H1 (cell line): Measurements from ENCODE around the gene TRPM1. TPM values are rescaled to one million over a fixed set of nuclear protein-coding genes. Genes with fewer than 3 reads are reported as not detected.
A peak's percentile ranks its signal among the peaks of the same experiment; 100 is the strongest.

Experiments used
- CTCF ChIA-PET: fragments of 300-600 bp; sonication (Branson Sonifier 250); formaldehyde crosslinking; loops from one replicate; lab custom pipeline; 2021; ENCODE audit not compliant: partially characterized antibody; lab: Charles Lee
- POLR2A ChIA-PET: fragments of 300-600 bp; sonication (Branson Sonifier 250); formaldehyde crosslinking; loops from one replicate; lab custom pipeline; 2021; ENCODE audit warnings: inconsistent platforms; ENCODE audit not compliant: partially characterized antibody; lab: Charles Lee
- DNase-seq, 2 experiments: peaks; one replicate each; pipeline versions ENCODE4 v3.0.0 to v3.0.0-alpha.2; 2010 to 2022; ENCODE audit warnings: low spot score in 2 of 2, low read depth in 1 of 2, mixed read lengths in 1 of 2
- FAIRE-seq: peaks from 2 replicates; lab custom pipeline; 2011; peaks lifted over from hg19 to GRCh38; lab: Jason Lieb, UNC
- H2AFZ ChIP-seq: 2 replicates; pipeline ENCODE4 v1.8.1; 2012; ENCODE audit warnings: low read length, inconsistent platforms
- H2AK5ac ChIP-seq: 2 replicates; pipeline ENCODE4 v1.6.1; 2013; ENCODE audit warnings: low read depth, low read length
- H2BK120ac ChIP-seq: replicated peaks from 2 replicates; pipeline ENCODE3; 2013; ENCODE audit warnings: low read depth, low read length, inconsistent platforms
- H2BK12ac ChIP-seq: 2 replicates; pipeline ENCODE4 v1.6.1; 2013; ENCODE audit warnings: low read depth, low read length
- H2BK15ac ChIP-seq: 2 replicates; pipeline ENCODE4 v1.6.1; 2013; ENCODE audit warnings: low read length
- H2BK20ac ChIP-seq: 2 replicates; pipeline ENCODE4 v1.6.1; 2013; ENCODE audit warnings: low read length
- H2BK5ac ChIP-seq: 2 replicates; pipeline ENCODE4 v1.6.1; 2013; ENCODE audit warnings: low read depth, low read length
- H3K14ac ChIP-seq: 2 replicates; pipeline ENCODE4 v1.6.1; 2013; ENCODE audit warnings: inconsistent platforms; ENCODE audit not compliant: insufficient read length
- H3K18ac ChIP-seq: 2 replicates; pipeline ENCODE4 v1.6.1; 2013; ENCODE audit warnings: low read length; ENCODE audit errors: extremely low read depth
- H3K23ac ChIP-seq: 2 replicates; pipeline ENCODE4 v1.6.1; 2013; ENCODE audit warnings: inconsistent platforms; ENCODE audit not compliant: insufficient read length
- H3K23me2 ChIP-seq: 2 replicates; pipeline ENCODE4 v1.6.1; 2013; ENCODE audit warnings: low read depth, low read length
- H3K27ac ChIP-seq: 2 replicates; pipeline ENCODE4 v1.6.1; 2011; ENCODE audit warnings: low read depth, low read length, inconsistent platforms
- H3K27me3 ChIP-seq, 4 experiments: replicated peaks in 1 of 4; 1 replicate in 1 of 4; 2 replicates in 3 of 4; pipeline versions ENCODE4 v1.6.1 to v1.8.1; 2011 to 2013; ENCODE audit warnings: low read length in 3 of 4, mild to moderate bottlenecking in 3 of 4, inconsistent platforms in 2 of 4, mixed read lengths in 2 of 4, moderate library complexity in 1 of 4; ENCODE audit not compliant: control insufficient read depth in 3 of 4, insufficient read depth in 3 of 4; ENCODE audit errors: extremely low read depth in 1 of 4
- H3K36me3 ChIP-seq, 4 experiments: 2 replicates each; pipeline versions ENCODE4 v1.6.1 to v1.8.1; 2011 to 2013; ENCODE audit warnings: mild to moderate bottlenecking in 4 of 4, low read length in 3 of 4, moderate library complexity in 2 of 4, control low read depth in 1 of 4, inconsistent platforms in 1 of 4; ENCODE audit not compliant: insufficient read depth in 4 of 4, control insufficient read depth in 2 of 4
- H3K4ac ChIP-seq: replicated peaks from 2 replicates; pipeline ENCODE3; 2013; ENCODE audit warnings: low read length, low read depth, mixed read lengths, inconsistent platforms; ENCODE audit not compliant: insufficient read length
- H3K4me1 ChIP-seq, 4 experiments: replicated peaks in 1 of 4; 1 replicate in 1 of 4; 2 replicates in 3 of 4; pipeline versions ENCODE4 v1.6.1 to v1.8.1; 2011 to 2013; ENCODE audit warnings: low read length in 3 of 4, inconsistent platforms in 2 of 4, mixed read lengths in 1 of 4; ENCODE audit not compliant: insufficient read depth in 4 of 4, control insufficient read depth in 3 of 4
- H3K4me2 ChIP-seq, 2 experiments: 2 replicates each; pipeline versions ENCODE4 v1.6.1 to v1.8.1; 2011 to 2013; ENCODE audit warnings: low read depth in 2 of 2, low read length in 2 of 2, control low read depth in 1 of 2, inconsistent platforms in 1 of 2, mild to moderate bottlenecking in 1 of 2; ENCODE audit not compliant: insufficient read depth in 1 of 2
- H3K4me3 ChIP-seq, 4 experiments: fragments of 200-600, 300-600 bp in 1 of 4; sonication (generic), shearing (Covaris generic), sonication (Bioruptor Twin) in 1 of 4; 2 replicates each; pipeline versions ENCODE4 v1.5.1 to v1.8.1; 2011 to 2016; ENCODE audit warnings: low read length in 4 of 4, low read depth in 3 of 4, control low read depth in 2 of 4, inconsistent platforms in 2 of 4, mild to moderate bottlenecking in 2 of 4, mixed read lengths in 1 of 4, moderate library complexity in 1 of 4; ENCODE audit not compliant: insufficient read depth in 2 of 4; ENCODE audit errors: extremely low read depth in 1 of 4
- H3K56ac ChIP-seq: replicated peaks from 2 replicates; pipeline ENCODE3; 2013; ENCODE audit warnings: low read depth, mild to moderate bottlenecking, mixed read lengths, low read length, inconsistent platforms; ENCODE audit not compliant: insufficient read length
- H3K79me1 ChIP-seq: 2 replicates; pipeline ENCODE4 v1.6.1; 2013; ENCODE audit warnings: low read depth, low read length, control low read depth
- H3K79me2 ChIP-seq, 2 experiments: 2 replicates each; pipeline versions ENCODE4 v1.6.1 to v1.8.1; 2012 to 2013; ENCODE audit warnings: low read length in 2 of 2, mild to moderate bottlenecking in 2 of 2, inconsistent platforms in 1 of 2; ENCODE audit not compliant: insufficient read depth in 2 of 2, control insufficient read depth in 1 of 2
- H3K9ac ChIP-seq, 4 experiments: replicated peaks in 1 of 4; 1 replicate in 1 of 4; 2 replicates in 3 of 4; pipeline versions ENCODE4 v1.6.1 to v1.8.1; 2011 to 2013; ENCODE audit warnings: low read depth in 3 of 4, low read length in 3 of 4, control low read depth in 2 of 4, mild to moderate bottlenecking in 2 of 4, moderate library complexity in 2 of 4, inconsistent platforms in 1 of 4; ENCODE audit errors: extremely low read depth in 1 of 4
- H3K9me3 ChIP-seq, 2 experiments: 2 replicates each; pipeline versions ENCODE4 v1.6.1 to v1.8.1; 2012 to 2013; ENCODE audit warnings: mild to moderate bottlenecking in 2 of 2, moderate library complexity in 2 of 2, control low read depth in 1 of 2, inconsistent platforms in 1 of 2, low read depth in 1 of 2, low read length in 1 of 2, mixed read lengths in 1 of 2; ENCODE audit not compliant: insufficient read depth in 2 of 2
- H4K20me1 ChIP-seq, 2 experiments: replicated peaks in 1 of 2; 2 replicates each; pipeline versions ENCODE3 to v1.8.1; 2011 to 2013; ENCODE audit warnings: inconsistent platforms in 2 of 2, low read length in 2 of 2, mild to moderate bottlenecking in 1 of 2; ENCODE audit not compliant: insufficient read depth in 2 of 2, control insufficient read depth in 1 of 2
- H4K5ac ChIP-seq: 2 replicates; pipeline ENCODE4 v1.6.1; 2013; ENCODE audit warnings: low read length, low read depth, mixed read lengths, inconsistent platforms; ENCODE audit not compliant: insufficient read length
- H4K8ac ChIP-seq: 2 replicates; pipeline ENCODE4 v1.8.0; 2013; ENCODE audit warnings: mild to moderate bottlenecking, moderate library complexity, low read length, inconsistent platforms; ENCODE audit not compliant: insufficient read depth; ENCODE audit errors: extremely low read depth
- H4K91ac ChIP-seq: replicated peaks from 2 replicates; pipeline ENCODE3; 2013; ENCODE audit warnings: low read length, mixed read lengths, inconsistent platforms; ENCODE audit not compliant: insufficient read length
- HDAC6 ChIP-seq: IDR thresholded peaks from one replicate; pipeline ENCODE4 v1.7.1; 2012; ENCODE audit warnings: low read depth, mild to moderate bottlenecking, inconsistent platforms, low read length, moderate library complexity
- JUND ChIP-seq: IDR thresholded peaks from 2 replicates; pipeline ENCODE4 v1.6.1; 2011; ENCODE audit warnings: mild to moderate bottlenecking, improper control_type of control experiment, low read length
- KDM4A ChIP-seq: IDR thresholded peaks from one replicate; pipeline ENCODE4 v1.7.1; 2012; ENCODE audit warnings: low read depth, mild to moderate bottlenecking, moderate library complexity, low read length, inconsistent platforms; ENCODE audit not compliant: severe bottlenecking
- RXRA ChIP-seq: IDR thresholded peaks from 2 replicates; pipeline ENCODE4 v1.6.1; 2011; ENCODE audit warnings: low read depth, mild to moderate bottlenecking, low read length, moderate library complexity; ENCODE audit not compliant: insufficient read depth
- SUZ12 ChIP-seq: fragments of 200-600 bp; sonication (generic); IDR thresholded peaks from 2 replicates; pipeline ENCODE4 v1.6.1; 2012; ENCODE audit warnings: mild to moderate bottlenecking, inconsistent platforms, low read length, moderate library complexity, mixed read lengths
- TAF7 ChIP-seq: optimal IDR thresholded peaks from 2 replicates; pipeline ENCODE3; 2011; ENCODE audit warnings: low read depth, mild to moderate bottlenecking, inconsistent platforms, low read length, moderate library complexity, borderline replicate concordance
- WGBS, 2 experiments: shearing (Covaris generic) in 1 of 2; methylation state at CpG; one replicate each; pipeline versions ENCODE4 v1.1.6 to v1.1.7; 2013 to 2015; ENCODE audit warnings: low lambda C conversion rate in 2 of 2, mixed read lengths in 2 of 2, inconsistent platforms in 1 of 2, low coverage in 1 of 2, missing lambda C conversion rate in 1 of 2; ENCODE audit not compliant: insufficient replicate concordance in 2 of 2, insufficient coverage in 1 of 2, insufficient read length in 1 of 2; ENCODE audit errors: extremely low coverage in 1 of 2, missing lambda C conversion rate in 1 of 2; 5-methylcytosine and 5-hydroxymethylcytosine counted together
- polyA plus RNA-seq, 7 experiments: library from polyadenylated mRNA; depleted of rRNA in 3 of 7; stranded (reverse) in 5 of 7; unstranded in 2 of 7; fragments of >200 nt in 5 of 7; fragments of 200-250 nt in 2 of 7; gene quantifications; 1 replicate in 5 of 7; 2 replicates in 1 of 7; 4 replicates in 1 of 7; pipeline versions ENCODE4 v1.2.1 to v1.2.3, GENCODE V29; 2011 to 2013; ENCODE audit warnings: missing spikeins in 2 of 7, mixed read lengths in 2 of 7
- total RNA-seq: library from RNA; stranded (reverse); fragmentation: NEBNext Ultra II Directional; extraction: Animal tissue kit (Norgen Biotek cat#: 25700); gene quantifications from 2 replicates; pipeline ENCODE4 v1.2.1, GENCODE V29; 2021
- TF ChIP-seq, protein P1 (sequence below): IDR thresholded peaks from 2 replicates; pipeline ENCODE4 v1.6.1; 2011; ENCODE audit warnings: low read depth, mild to moderate bottlenecking, low read length; ENCODE audit not compliant: insufficient read depth

Gene TRPM1
- total and polyA plus RNA-seq, 2 of the 8 experiments (the other 6 are each of a cell fraction or from before 2014, with no cell fraction given) = 0.05 TPM; not detected in 1

GRCh38 chr15:31091481-31091880 lies 10.0 kb downstream of the TRPM1 start:
- Histone ChIP-seq H4K8ac (peak overlapping the region; percentile 62), H2BK20ac (no peak overlapping the region), H3K9me3 (no peaks in the 10 kb centered on the region), H2BK120ac (no peak overlapping the region), H3K4me2 (no peak overlapping the region), H2AFZ (no peak overlapping the region), H3K18ac (no peak overlapping the region), H3K23me2 (no peaks in the 10 kb centered on the region), H3K4me3 (no peak overlapping the region), H3K56ac (no peak overlapping the region), H2BK5ac (no peak overlapping the region), H3K36me3 (no peaks in the 10 kb centered on the region), H3K79me2 (no peaks in the 10 kb centered on the region), H4K5ac (no peak overlapping the region), H3K4ac (no peak overlapping the region), H3K9ac (no peak overlapping the region), H2BK12ac (no peak overlapping the region), H2BK15ac (no peak overlapping the region), H3K27ac (no peak overlapping the region), H3K79me1 (no peaks in the 10 kb centered on the region), H3K23ac (no peak overlapping the region), H3K14ac (no peak overlapping the region), H4K20me1 (no peaks in the 10 kb centered on the region), H4K91ac (no peak overlapping the region), H3K27me3 (no peaks in the 10 kb centered on the region), H3K4me1 (no peaks in the 10 kb centered on the region; a peak in 1 of 7 replicates), H2AK5ac (no peak overlapping the region)
- FAIRE-seq (no peak), DNase-seq (no peak)
- POLR2A ChIA-PET = interaction anchor here (1.0 to 1.3 kb wide), 3 partner anchors 7 to 10 kb away, joined by 3 to 4 read pairs (median 4); partner anchors contain the start of gene TRPM1
- TF ChIP-seq KDM4A (no peak), TAF7 (no peak), HDAC6 (no peak), JUND (no peak), SUZ12 (no peak), RXRA (no peak)
- TF ChIP-seq, protein P1, sequence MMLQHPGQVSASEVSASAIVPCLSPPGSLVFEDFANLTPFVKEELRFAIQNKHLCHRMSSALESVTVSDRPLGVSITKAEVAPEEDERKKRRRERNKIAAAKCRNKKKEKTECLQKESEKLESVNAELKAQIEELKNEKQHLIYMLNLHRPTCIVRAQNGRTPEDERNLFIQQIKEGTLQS = no peak
- 89% methylated on average over 6 of the region's 6 CpGs; no CpG with 5 or more reads in 1 of the 2 experiments for WGBS, 2 experiments
- CTCF ChIA-PET = no interaction called here
